Lung microvascular endothelial cell (primary cell): ENCODE results near the gene RTN4. TPM values are rescaled to one million over a fixed set of nuclear protein-coding genes. Genes with fewer than 3 reads are reported as not detected.

Experiments
- DNase-seq, 2 donors: peaks; one replicate each; pipeline versions ENCODE4 v3.0.0 to v3.0.0-alpha.2; 2010; ENCODE audit warnings: low read depth in 2 of 2
- total RNA-seq: library from RNA; depleted of rRNA; stranded (reverse); fragments of >200 nt; gene quantifications from 2 replicates; pipeline ENCODE4 v1.2.1, GENCODE V29; 2014

The RTN4 gene
- total RNA-seq, 1 donor from 2014 or later: 84.5 TPM

- DNase-seq: no peak
Measured at GRCh38 chr2:55038428-55038827, 11.8 kb downstream of the RTN4 start.

GRCh38 chr2:55035716-55036115 lies 14.5 kb downstream of the RTN4 start:
- no peak for DNase-seq

GRCh38 chr2:55033921-55034320 lies 16.3 kb downstream of the RTN4 start:
- DNase-seq: peak in 1 of 2 donors; percentile 66

- no peak for DNase-seq
Measured at GRCh38 chr2:55033076-55033742, 17.0 kb downstream of the RTN4 start.

- no peak for DNase-seq
Measured at GRCh38 chr2:55031505-55031904, 18.7 kb downstream of the RTN4 start.

- no peak for DNase-seq
Measured at GRCh38 chr2:55030766-55031165, 19.5 kb downstream of the RTN4 start.

- DNase-seq: no peak
Measured at GRCh38 chr2:55029098-55029497, 21.2 kb downstream of the RTN4 start.

GRCh38 chr2:55027226-55027625 lies 23.0 kb downstream of the RTN4 start:
- no peak for DNase-seq

GRCh38 chr2:55026202-55026601 lies 24.0 kb downstream of the RTN4 start:
- peak in 1 of 2 donors; percentile 32 for DNase-seq

GRCh38 chr2:55025627-55026026 lies 24.6 kb downstream of the RTN4 start:
- no peak for DNase-seq

GRCh38 chr2:55025082-55025481 lies 25.2 kb downstream of the RTN4 start:
- DNase-seq: no peak

- DNase-seq: no peak
Measured at GRCh38 chr2:55022476-55022875, 27.8 kb downstream of the RTN4 start.

GRCh38 chr2:55019526-55020258 lies 30.6 kb downstream of the RTN4 start:
- no peak for DNase-seq

GRCh38 chr2:55018619-55019018 lies 31.6 kb downstream of the RTN4 start:
- no peak for DNase-seq

GRCh38 chr2:55017880-55018279 lies 32.4 kb downstream of the RTN4 start:
- no peak for DNase-seq

- no peak for DNase-seq
Measured at GRCh38 chr2:55017428-55017827, 32.8 kb downstream of the RTN4 start.

GRCh38 chr2:55014962-55015939 lies 35.0 kb downstream of the RTN4 start:
- peak; percentile 71 to 87 for DNase-seq

GRCh38 chr2:55013936-55014335 lies 36.3 kb downstream of the RTN4 start:
- no peak for DNase-seq

- DNase-seq: no peak
Measured at GRCh38 chr2:55012672-55013484, 37.4 kb downstream of the RTN4 start.

- no peak for DNase-seq
Measured at GRCh38 chr2:55011831-55012671, 38.2 kb downstream of the RTN4 start.
